K562 (cell line): Measurements from ENCODE around the gene SYNJ2. TPM values are rescaled to one million over a fixed set of nuclear protein-coding genes. Genes with fewer than 3 reads are reported as not detected.

ENCODE experiments used
- CHCHD3 ChIP-seq: fragments of 250-450 bp; sonication (Bioruptor Pico); IDR thresholded peaks from 2 replicates; pipeline ENCODE4 v2.1.2; 2022; ENCODE audit warnings: mild to moderate bottlenecking
- CXXC5 ChIP-seq: fragments of 250-450 bp; sonication (Bioruptor Pico); IDR thresholded peaks from 2 replicates; pipeline ENCODE4 v1.8.0; 2022; ENCODE audit warnings: inconsistent platforms, mild to moderate bottlenecking, moderate library complexity
- JUN ChIP-seq, 2 experiments: sonication (generic) in 1 of 2; formaldehyde crosslinking in 1 of 2; IDR thresholded peaks; 2 replicates each; pipeline versions ENCODE4 v1.6.1 to v1.8.0; 2012 to 2022; ENCODE audit warnings: borderline replicate concordance in 2 of 2, mild to moderate bottlenecking in 2 of 2, improper control_type of control experiment in 1 of 2, low read depth in 1 of 2, low read length in 1 of 2, missing genetic modification reagents in 1 of 2
- RBM17 ChIP-seq: fragments of 200-400 bp; formaldehyde crosslinking; IDR thresholded peaks from 2 replicates; pipeline ENCODE4 v1.6.1; 2017; ENCODE audit warnings: low read depth, mild to moderate bottlenecking, low read length, borderline replicate concordance
- SAP30 ChIP-seq: fragments of 200-600 bp; sonication (generic); IDR thresholded peaks from 2 replicates; pipeline ENCODE4 v1.6.1; 2012; ENCODE audit warnings: borderline replicate concordance, low read depth, mild to moderate bottlenecking, moderate library complexity, low read length, control low read depth, inconsistent platforms; ENCODE audit not compliant: insufficient read depth, poor library complexity, severe bottlenecking
- TARDBP ChIP-seq: fragments of 450-650 bp; IDR thresholded peaks from 2 replicates; pipeline ENCODE4 v1.6.1; 2016
- TEAD1 ChIP-seq, 2 experiments: fragments of 450-650 bp in 1 of 2; sonication (generic) in 1 of 2; formaldehyde crosslinking; IDR thresholded peaks; 2 replicates each; pipeline versions ENCODE4 v1.4.0 to v1.8.0; 2020 to 2022; ENCODE audit warnings: mild to moderate bottlenecking in 2 of 2, missing genetic modification reagents in 1 of 2
- U2AF2 ChIP-seq: fragments of 200-400 bp; formaldehyde crosslinking; optimal IDR thresholded peaks from 2 replicates; pipeline ENCODE3; 2017; ENCODE audit warnings: low read depth, mild to moderate bottlenecking, low read length
- ZFX ChIP-seq: sonication (generic); formaldehyde crosslinking; IDR thresholded peaks from 2 replicates; pipeline ENCODE4 v1.8.0; 2022; ENCODE audit warnings: mild to moderate bottlenecking, missing genetic modification reagents, moderate library complexity
- polyA plus RNA-seq, 8 experiments: library from polyadenylated mRNA; depleted of rRNA in 4 of 8; stranded (reverse) in 5 of 8; unstranded in 3 of 8; fragments of >200 nt; fragmentation: Nextera tagmentation in 2 of 8; fragmentation: Illumina TruSeq in 1 of 8; extraction: Ambion mirVana in 2 of 8; extraction: Trizol in 1 of 8; gene quantifications; 2 replicates each; pipeline versions ENCODE4 v1.2.1 to v1.2.3, GENCODE V29; 2011 to 2014; ENCODE audit warnings: inconsistent platforms in 1 of 8, missing spikeins in 1 of 8
- total RNA-seq, 7 experiments: library from RNA; depleted of rRNA in 6 of 7; stranded (reverse); fragments of >200 nt in 6 of 7; fragmentation: Illumina TruSeq in 2 of 7; extraction: Trizol in 2 of 7; gene quantifications; 2 replicates each; pipeline versions ENCODE4 v1.2.1 to v1.2.3, GENCODE V29; 2011 to 2021; ENCODE audit warnings: low replicate concordance in 1 of 7
- TF ChIP-seq, protein P1 (sequence below): fragments of 200-800 bp; sonication (Bioruptor generic); IDR thresholded peaks from 2 replicates; pipeline ENCODE4 v1.6.1; 2016; ENCODE audit warnings: missing genetic modification characterization, missing compliant biosample characterization
- TF ChIP-seq, protein P2 (sequence below): sonication (generic); formaldehyde crosslinking; IDR thresholded peaks from 2 replicates; pipeline ENCODE4 v1.8.1; 2023; ENCODE audit warnings: mild to moderate bottlenecking, missing genetic modification reagents, moderate library complexity
- TF ChIP-seq, protein P3 (sequence below): sonication (generic); formaldehyde crosslinking; IDR thresholded peaks from 2 replicates; pipeline ENCODE4 v1.8.0; 2022; ENCODE audit warnings: missing genetic modification reagents, mild to moderate bottlenecking, borderline replicate concordance
- TF ChIP-seq, protein P4 (sequence below): fragments of 250-450 bp; sonication (Bioruptor Pico); IDR thresholded peaks from 2 replicates; pipeline ENCODE4 v1.4.0; 2020; ENCODE audit warnings: mild to moderate bottlenecking, moderate library complexity, borderline replicate concordance

The SYNJ2 gene
- total and polyA plus RNA-seq, 9 of the 15 experiments (the other 6 are each of a cell fraction or from before 2014, with no cell fraction given): 3.0 to 27.7 (median 17.8) TPM

DNA sequence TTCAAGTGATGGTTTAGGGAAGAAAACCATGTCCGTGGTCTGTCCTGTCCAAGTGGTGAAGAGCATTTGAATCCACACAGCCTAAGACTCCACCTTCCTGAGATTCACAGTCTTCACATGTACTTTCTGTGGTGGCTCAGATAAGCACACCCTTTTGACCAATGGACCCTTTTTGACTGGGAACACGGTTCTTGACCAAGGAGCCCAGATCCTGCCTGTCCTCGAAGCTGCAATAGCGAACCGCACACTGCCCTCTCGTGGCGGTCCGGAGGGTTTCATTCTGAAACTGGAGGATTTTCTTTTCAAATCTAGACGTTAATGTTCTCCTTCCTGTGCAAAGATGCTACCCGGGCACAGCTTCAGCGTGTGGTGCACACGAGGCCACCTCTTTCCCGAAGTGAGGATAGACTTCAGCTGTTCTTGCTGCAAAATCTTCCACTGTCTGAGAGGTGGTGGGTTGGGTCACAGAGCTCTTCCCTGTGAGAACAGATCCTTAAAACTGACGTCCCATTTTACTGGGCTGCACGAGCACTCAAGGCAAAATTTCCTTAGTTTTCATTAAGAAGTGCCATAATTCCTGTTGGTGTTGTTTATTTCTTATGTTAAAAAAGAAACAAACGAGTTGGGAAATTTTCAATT lies 90.5 kb downstream of the SYNJ2 start (continued):
- TF ChIP-seq RBM17 (no peak), SAP30 (no peak), TEAD1 (CRISPR knock-in tag; IDR thresholded peaks at IDR 0.05) (0 out of 4 replicates have a peak, but pooled peaks of 1 of the 2 experiments have one; percentile 5), CXXC5 (CRISPR knock-in tag) (peak; percentile 33), U2AF2 (no peak), TARDBP (peak; percentile 23; the same call in 1 of the 2 replicates), JUN (IDR thresholded peaks at IDR 0.05; ENCODE audit: borderline replicate concordance, low read depth, low read length) (0 out of 2 replicates have a peak, but pooled peaks have one; percentile 21), JUN (CRISPR knock-in tag; IDR thresholded peaks at IDR 0.05; ENCODE audit: borderline replicate concordance) (no peak), CHCHD3 (CRISPR knock-in tag) (no peak), ZFX (CRISPR knock-in tag) (no peak)
- TF ChIP-seq, protein P1, sequence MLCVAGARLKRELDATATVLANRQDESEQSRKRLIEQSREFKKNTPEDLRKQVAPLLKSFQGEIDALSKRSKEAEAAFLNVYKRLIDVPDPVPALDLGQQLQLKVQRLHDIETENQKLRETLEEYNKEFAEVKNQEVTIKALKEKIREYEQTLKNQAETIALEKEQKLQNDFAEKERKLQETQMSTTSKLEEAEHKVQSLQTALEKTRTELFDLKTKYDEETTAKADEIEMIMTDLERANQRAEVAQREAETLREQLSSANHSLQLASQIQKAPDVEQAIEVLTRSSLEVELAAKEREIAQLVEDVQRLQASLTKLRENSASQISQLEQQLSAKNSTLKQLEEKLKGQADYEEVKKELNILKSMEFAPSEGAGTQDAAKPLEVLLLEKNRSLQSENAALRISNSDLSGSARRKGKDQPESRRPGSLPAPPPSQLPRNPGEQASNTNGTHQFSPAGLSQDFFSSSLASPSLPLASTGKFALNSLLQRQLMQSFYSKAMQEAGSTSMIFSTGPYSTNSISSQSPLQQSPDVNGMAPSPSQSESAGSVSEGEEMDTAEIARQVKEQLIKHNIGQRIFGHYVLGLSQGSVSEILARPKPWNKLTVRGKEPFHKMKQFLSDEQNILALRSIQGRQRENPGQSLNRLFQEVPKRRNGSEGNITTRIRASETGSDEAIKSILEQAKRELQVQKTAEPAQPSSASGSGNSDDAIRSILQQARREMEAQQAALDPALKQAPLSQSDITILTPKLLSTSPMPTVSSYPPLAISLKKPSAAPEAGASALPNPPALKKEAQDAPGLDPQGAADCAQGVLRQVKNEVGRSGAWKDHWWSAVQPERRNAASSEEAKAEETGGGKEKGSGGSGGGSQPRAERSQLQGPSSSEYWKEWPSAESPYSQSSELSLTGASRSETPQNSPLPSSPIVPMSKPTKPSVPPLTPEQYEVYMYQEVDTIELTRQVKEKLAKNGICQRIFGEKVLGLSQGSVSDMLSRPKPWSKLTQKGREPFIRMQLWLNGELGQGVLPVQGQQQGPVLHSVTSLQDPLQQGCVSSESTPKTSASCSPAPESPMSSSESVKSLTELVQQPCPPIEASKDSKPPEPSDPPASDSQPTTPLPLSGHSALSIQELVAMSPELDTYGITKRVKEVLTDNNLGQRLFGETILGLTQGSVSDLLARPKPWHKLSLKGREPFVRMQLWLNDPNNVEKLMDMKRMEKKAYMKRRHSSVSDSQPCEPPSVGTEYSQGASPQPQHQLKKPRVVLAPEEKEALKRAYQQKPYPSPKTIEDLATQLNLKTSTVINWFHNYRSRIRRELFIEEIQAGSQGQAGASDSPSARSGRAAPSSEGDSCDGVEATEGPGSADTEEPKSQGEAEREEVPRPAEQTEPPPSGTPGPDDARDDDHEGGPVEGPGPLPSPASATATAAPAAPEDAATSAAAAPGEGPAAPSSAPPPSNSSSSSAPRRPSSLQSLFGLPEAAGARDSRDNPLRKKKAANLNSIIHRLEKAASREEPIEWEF: no peak
- TF ChIP-seq, protein P2, sequence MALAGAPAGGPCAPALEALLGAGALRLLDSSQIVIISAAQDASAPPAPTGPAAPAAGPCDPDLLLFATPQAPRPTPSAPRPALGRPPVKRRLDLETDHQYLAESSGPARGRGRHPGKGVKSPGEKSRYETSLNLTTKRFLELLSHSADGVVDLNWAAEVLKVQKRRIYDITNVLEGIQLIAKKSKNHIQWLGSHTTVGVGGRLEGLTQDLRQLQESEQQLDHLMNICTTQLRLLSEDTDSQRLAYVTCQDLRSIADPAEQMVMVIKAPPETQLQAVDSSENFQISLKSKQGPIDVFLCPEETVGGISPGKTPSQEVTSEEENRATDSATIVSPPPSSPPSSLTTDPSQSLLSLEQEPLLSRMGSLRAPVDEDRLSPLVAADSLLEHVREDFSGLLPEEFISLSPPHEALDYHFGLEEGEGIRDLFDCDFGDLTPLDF (CRISPR knock-in tag): 0 out of 2 replicates have a peak, but pooled peaks have one; percentile 16
- TF ChIP-seq, protein P3, sequence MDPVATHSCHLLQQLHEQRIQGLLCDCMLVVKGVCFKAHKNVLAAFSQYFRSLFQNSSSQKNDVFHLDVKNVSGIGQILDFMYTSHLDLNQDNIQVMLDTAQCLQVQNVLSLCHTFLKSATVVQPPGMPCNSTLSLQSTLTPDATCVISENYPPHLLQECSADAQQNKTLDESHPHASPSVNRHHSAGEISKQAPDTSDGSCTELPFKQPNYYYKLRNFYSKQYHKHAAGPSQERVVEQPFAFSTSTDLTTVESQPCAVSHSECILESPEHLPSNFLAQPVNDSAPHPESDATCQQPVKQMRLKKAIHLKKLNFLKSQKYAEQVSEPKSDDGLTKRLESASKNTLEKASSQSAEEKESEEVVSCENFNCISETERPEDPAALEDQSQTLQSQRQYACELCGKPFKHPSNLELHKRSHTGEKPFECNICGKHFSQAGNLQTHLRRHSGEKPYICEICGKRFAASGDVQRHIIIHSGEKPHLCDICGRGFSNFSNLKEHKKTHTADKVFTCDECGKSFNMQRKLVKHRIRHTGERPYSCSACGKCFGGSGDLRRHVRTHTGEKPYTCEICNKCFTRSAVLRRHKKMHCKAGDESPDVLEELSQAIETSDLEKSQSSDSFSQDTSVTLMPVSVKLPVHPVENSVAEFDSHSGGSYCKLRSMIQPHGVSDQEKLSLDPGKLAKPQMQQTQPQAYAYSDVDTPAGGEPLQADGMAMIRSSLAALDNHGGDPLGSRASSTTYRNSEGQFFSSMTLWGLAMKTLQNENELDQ (CRISPR knock-in tag): no peak
- TF ChIP-seq, protein P4, sequence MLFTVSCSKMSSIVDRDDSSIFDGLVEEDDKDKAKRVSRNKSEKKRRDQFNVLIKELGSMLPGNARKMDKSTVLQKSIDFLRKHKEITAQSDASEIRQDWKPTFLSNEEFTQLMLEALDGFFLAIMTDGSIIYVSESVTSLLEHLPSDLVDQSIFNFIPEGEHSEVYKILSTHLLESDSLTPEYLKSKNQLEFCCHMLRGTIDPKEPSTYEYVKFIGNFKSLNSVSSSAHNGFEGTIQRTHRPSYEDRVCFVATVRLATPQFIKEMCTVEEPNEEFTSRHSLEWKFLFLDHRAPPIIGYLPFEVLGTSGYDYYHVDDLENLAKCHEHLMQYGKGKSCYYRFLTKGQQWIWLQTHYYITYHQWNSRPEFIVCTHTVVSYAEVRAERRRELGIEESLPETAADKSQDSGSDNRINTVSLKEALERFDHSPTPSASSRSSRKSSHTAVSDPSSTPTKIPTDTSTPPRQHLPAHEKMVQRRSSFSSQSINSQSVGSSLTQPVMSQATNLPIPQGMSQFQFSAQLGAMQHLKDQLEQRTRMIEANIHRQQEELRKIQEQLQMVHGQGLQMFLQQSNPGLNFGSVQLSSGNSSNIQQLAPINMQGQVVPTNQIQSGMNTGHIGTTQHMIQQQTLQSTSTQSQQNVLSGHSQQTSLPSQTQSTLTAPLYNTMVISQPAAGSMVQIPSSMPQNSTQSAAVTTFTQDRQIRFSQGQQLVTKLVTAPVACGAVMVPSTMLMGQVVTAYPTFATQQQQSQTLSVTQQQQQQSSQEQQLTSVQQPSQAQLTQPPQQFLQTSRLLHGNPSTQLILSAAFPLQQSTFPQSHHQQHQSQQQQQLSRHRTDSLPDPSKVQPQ (CRISPR knock-in tag): no peak
